Immature natural killer cell (primary cell): ENCODE measurements around the gene DNAH3. TPM values are rescaled to one million over a fixed set of nuclear protein-coding genes. Genes with fewer than 3 reads are reported as not detected.
"Not testable (repeated sequence)": the region's sequence is repeated elsewhere in the genome, so short reads cannot be mapped to it uniquely, and the experiment has no call there.

Experiments used
- DNase-seq, 3 donors: peaks; one replicate each; pipeline ENCODE4 v3.0.0; 2022; ENCODE audit warnings: mixed read lengths in 1 of 3
- H3K27ac Mint-ChIP-seq, 6 donors: one replicate each; pipeline ENCODE4 v1.8.0; 2020; ENCODE audit warnings: mixed read lengths in 6 of 6, mild to moderate bottlenecking in 5 of 6, inconsistent platforms in 4 of 6, moderate library complexity in 3 of 6
- H3K27me3 Mint-ChIP-seq, 3 donors: one replicate each; pipeline ENCODE4 v1.8.0; 2020 to 2021; ENCODE audit warnings: low read depth in 3 of 3, mild to moderate bottlenecking in 3 of 3, mixed read lengths in 3 of 3, moderate library complexity in 3 of 3, inconsistent platforms in 1 of 3
- H3K36me3 Mint-ChIP-seq, 3 donors: one replicate each; pipeline ENCODE4 v1.8.0; 2020; ENCODE audit warnings: mixed read lengths in 3 of 3, inconsistent platforms in 2 of 3, mild to moderate bottlenecking in 2 of 3
- H3K4me1 Mint-ChIP-seq, 2 donors: one replicate each; pipeline ENCODE4 v1.8.0; 2020; ENCODE audit warnings: inconsistent platforms in 2 of 2, mild to moderate bottlenecking in 2 of 2, mixed read lengths in 2 of 2, moderate library complexity in 1 of 2
- H3K4me3 Mint-ChIP-seq, 5 donors: one replicate each; pipeline ENCODE4 v1.8.0; 2020; ENCODE audit warnings: mild to moderate bottlenecking in 5 of 5, mixed read lengths in 5 of 5, inconsistent platforms in 3 of 5, moderate library complexity in 3 of 5
- H3K9me3 Mint-ChIP-seq, 6 donors: one replicate each; pipeline ENCODE4 v1.8.0; 2020; ENCODE audit warnings: mild to moderate bottlenecking in 6 of 6, mixed read lengths in 6 of 6, inconsistent platforms in 4 of 6, moderate library complexity in 3 of 6
- polyA plus RNA-seq, 3 donors: library from polyadenylated mRNA; unstranded; fragments of 300-500 nt; fragmentation: Illumina TruSeq; gene quantifications; one replicate each; pipeline ENCODE4 v1.2.3, GENCODE V29; 2021

Gene DNAH3
- polyA plus RNA-seq, 3 donors from 2014 or later: 0.02 TPM; not detected in 2

DNA sequence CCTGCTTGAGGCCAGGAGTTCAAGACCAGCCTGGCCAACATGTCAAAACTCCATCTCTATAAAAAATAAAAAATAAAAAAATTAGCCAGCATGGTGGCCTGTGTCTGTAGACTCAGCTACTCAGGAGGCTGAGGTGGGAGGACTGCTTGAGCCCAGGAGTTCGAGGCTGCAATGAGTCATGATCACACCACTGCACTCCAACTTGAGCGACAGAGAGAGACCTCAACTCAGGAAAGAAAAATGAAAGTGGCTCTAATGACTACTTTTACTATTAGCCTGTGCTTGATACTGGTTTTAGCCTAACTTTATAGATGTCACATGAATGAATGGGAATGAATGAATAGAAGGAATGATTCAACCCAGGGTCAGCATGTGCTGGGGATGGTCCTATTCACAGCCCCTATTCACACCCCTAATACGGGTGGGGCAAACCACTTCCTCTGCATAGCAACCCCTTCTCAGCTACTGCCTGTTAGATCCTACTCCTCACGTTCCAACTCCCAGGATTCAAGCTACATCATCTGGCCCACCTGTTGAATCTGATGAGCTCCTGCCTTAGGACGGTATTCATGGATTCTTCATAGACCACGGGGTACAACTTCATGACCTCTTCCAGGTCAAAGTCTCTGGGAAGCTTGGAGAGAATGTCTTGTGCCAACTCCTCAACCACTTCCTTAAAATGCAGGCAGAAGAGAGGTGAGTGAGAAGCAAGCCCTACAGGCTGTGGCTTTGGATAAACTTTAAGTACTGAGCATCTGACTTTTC, 209.6 kb downstream of the DNAH3 start:
- Mint-ChIP-seq H3K27ac (peak overlapping the region in 1 of 6 donors; percentile 82), H3K4me3 (peak overlapping the region in 4 of 5 donors; percentile 8 to 57 (median 38)), H3K36me3 (no peaks in the 10 kb centered on the region), H3K9me3 (no peaks in the 10 kb centered on the region), H3K4me1 (peaks cover 8 to 9% of the 10 kb centered on the region in 2 donors), H3K27me3 (peaks cover 0 to 6% (median 0%) of the 10 kb centered on the region in 3 donors)
- no peak for DNase-seq

- peaks cover 0 to 6% (median 0%) of the 10 kb centered on the region in 3 donors for H3K27me3 Mint-ChIP-seq
- DNase-seq: no peak
- peaks cover 8 to 9% of the 10 kb centered on the region in 2 donors for H3K4me1 Mint-ChIP-seq
- no peaks in the 10 kb centered on the region for H3K9me3 Mint-ChIP-seq
- no peak overlapping the region for H3K27ac Mint-ChIP-seq
- H3K36me3 Mint-ChIP-seq: no peaks in the 10 kb centered on the region
- no peak overlapping the region for H3K4me3 Mint-ChIP-seq
Observed at GRCh38 chr16:20939611-20940010, 211.0 kb downstream of the DNAH3 start.

DNA sequence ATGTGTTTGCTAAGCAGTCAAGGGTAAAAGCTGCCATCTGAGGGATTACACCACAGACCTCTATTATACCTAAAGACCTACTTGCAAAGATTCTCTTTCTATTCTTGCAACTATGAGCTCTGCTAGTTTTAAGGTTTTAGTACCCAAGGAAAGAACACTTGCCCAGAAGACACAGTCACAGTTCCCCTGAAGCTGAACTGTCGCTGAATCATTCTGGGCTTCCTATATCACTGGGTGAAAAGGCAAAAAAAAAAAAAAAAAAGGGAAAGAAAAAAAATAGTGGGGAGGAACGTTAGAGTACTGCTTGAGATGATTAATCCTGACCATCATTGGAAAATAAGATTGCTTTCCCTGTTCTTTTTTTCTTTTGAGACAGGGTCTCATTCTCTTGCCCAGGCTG, 212.2 kb downstream of the DNAH3 start:
- no peaks in the 10 kb centered on the region for H3K9me3 Mint-ChIP-seq
- H3K4me3 Mint-ChIP-seq: no peak overlapping the region
- H3K27ac Mint-ChIP-seq: no peak overlapping the region
- H3K4me1 Mint-ChIP-seq: peaks cover 8 to 9% of the 10 kb centered on the region in 2 donors
- DNase-seq: no peak
- H3K36me3 Mint-ChIP-seq: no peaks in the 10 kb centered on the region
- peaks cover 0 to 6% (median 0%) of the 10 kb centered on the region in 3 donors for H3K27me3 Mint-ChIP-seq

GRCh38 chr16:20937736-20938135, 212.9 kb downstream of the DNAH3 start:
- Mint-ChIP-seq H3K36me3 (no peaks in the 10 kb centered on the region), H3K27ac (no peak overlapping the region), H3K4me1 (peaks cover 8 to 9% of the 10 kb centered on the region in 2 donors), H3K27me3 (peaks cover 0 to 6% (median 0%) of the 10 kb centered on the region in 3 donors), H3K4me3 (no peak overlapping the region), H3K9me3 (no peaks in the 10 kb centered on the region)
- DNase-seq: no peak

- no peak overlapping the region for H3K4me3 Mint-ChIP-seq
- H3K4me1 Mint-ChIP-seq: no peaks in the 10 kb centered on the region
- DNase-seq: no peak
- H3K36me3 Mint-ChIP-seq: peaks cover 0 to 3% (median 0%) of the 10 kb centered on the region in 3 donors
- H3K27ac Mint-ChIP-seq: no peak overlapping the region
- peaks cover 0 to 5% (median 2%) of the 10 kb centered on the region in 3 donors for H3K27me3 Mint-ChIP-seq
- H3K9me3 Mint-ChIP-seq: no peaks in the 10 kb centered on the region
Observed at GRCh38 chr16:20933589-20933988, 217.1 kb downstream of the DNAH3 start.

DNA sequence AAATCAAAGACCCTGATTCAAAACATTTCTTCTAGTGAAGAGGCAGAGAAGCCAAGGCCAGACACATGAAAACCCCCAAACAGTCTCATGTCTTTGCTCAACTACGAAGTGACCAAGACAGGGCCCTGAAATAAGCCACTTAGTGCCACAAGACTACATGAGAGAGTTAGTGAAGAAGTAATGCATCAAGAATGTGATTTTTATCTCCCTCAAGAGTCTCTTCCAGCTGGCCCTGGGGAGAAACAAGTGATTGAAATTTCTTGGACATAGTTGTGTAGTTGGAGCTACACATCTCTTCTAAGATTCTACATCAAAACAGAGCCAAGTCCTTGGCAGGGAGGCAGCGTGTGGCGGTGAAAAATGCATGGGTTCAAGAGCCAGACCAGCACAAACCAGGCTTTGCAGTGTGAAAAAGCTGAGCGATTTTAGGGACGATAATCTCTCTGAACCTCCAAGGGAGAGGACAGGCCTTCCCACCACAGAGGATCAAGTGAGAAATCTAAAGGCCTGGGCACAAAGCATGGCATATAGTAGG, 219.5 kb downstream of the DNAH3 start:
- peaks cover 0 to 2% (median 0%) of the 10 kb centered on the region in 3 donors for H3K27me3 Mint-ChIP-seq
- H3K9me3 Mint-ChIP-seq: no peaks in the 10 kb centered on the region
- H3K27ac Mint-ChIP-seq: no peak overlapping the region
- peaks cover 0 to 7% (median 3%) of the 10 kb centered on the region in 3 donors for H3K36me3 Mint-ChIP-seq
- H3K4me3 Mint-ChIP-seq: no peak overlapping the region
- no peak for DNase-seq
- H3K4me1 Mint-ChIP-seq: no peaks in the 10 kb centered on the region

- peaks cover 0 to 14% (median 8%) of the 10 kb centered on the region in 3 donors for H3K36me3 Mint-ChIP-seq
- DNase-seq: no peak
- no peak overlapping the region for H3K4me3 Mint-ChIP-seq
- H3K4me1 Mint-ChIP-seq: no peaks in the 10 kb centered on the region
- peaks cover 0 to 2% (median 0%) of the 10 kb centered on the region in 3 donors for H3K27me3 Mint-ChIP-seq
- no peak overlapping the region for H3K27ac Mint-ChIP-seq
- H3K9me3 Mint-ChIP-seq: no peaks in the 10 kb centered on the region
Observed at GRCh38 chr16:20930365-20930690, 220.3 kb downstream of the DNAH3 start.

DNA sequence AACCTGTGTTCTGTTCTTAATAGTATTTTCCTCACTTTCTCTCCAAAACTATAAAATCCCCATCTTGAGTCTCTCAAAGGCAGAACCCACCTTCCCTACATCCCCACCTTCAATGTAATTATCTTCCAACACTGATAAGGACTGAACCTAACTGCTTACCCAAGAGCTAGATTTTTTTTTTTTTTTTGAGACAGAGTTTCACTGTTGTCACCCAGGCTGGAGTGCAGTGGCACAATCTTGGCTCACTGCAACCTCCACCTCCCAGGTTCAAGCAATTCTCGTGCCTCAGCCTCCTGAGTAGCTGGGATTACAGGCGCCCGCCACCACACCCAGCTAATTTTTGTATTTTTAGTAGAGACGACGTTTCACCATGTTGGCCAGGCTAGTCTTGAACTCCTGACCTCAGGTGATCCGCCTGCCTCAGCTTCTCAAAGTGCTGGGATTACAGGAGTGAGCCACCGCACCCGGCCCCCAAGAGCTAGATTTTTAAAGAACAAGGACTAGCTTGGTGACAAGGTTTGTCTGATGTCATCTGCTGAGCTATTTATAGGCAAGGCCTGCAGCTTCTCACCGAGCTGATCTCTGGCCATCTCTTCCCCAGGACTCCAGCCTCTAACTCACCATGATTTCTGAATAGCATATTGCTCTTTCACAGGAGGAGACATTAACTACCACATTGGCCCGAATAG, 220.8 kb downstream of the DNAH3 start:
- DNase-seq, H3K27me3 Mint-ChIP-seq, H3K4me1 Mint-ChIP-seq, H3K9me3 Mint-ChIP-seq, H3K4me3 Mint-ChIP-seq: not testable (repeated sequence)
- Mint-ChIP-seq H3K36me3 (peaks cover 0 to 15% (median 8%) of the 10 kb centered on the region in 3 donors), H3K27ac (peak overlapping the region in 2 of 6 donors; percentile 26 to 65)

DNA sequence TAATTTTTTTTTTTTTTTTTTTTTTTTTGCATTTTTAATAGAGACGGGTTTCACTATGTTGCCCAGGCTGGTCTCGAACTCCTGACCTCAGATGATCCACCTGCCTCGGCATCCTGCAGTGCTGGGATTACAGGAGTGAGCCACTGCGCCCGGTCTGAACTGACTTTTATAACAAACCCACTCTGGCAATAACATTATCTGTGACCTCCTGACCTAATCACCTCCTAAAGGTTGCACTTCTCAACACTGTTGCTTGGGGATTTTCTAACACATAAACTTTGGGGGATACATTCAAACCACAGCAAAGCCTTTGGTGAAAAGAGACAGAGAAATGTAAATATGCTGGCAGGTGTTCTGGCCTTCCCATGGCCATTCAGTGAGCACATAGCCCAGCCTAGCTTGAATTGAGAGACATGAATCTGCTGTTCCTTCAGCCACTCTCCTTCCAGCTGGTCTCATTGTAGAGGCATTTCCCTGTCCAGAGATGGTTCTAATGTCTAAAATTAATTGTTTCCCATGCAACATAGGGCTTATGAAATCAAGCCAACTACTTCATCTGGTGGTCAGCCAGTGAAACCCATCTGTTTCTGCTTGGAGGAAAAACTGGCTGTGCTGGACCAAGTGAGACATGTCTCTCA, 221.8 kb downstream of the DNAH3 start:
- no peak for DNase-seq
- H3K36me3 Mint-ChIP-seq: peaks cover 0 to 15% (median 8%) of the 10 kb centered on the region in 3 donors
- no peaks in the 10 kb centered on the region for H3K4me1 Mint-ChIP-seq
- H3K27me3 Mint-ChIP-seq: peaks cover 0 to 2% (median 0%) of the 10 kb centered on the region in 3 donors
- H3K4me3 Mint-ChIP-seq: no peak overlapping the region
- H3K9me3 Mint-ChIP-seq: no peaks in the 10 kb centered on the region
- no peak overlapping the region for H3K27ac Mint-ChIP-seq

- peaks cover 4 to 19% (median 13%) of the 10 kb centered on the region in 3 donors for H3K36me3 Mint-ChIP-seq
- H3K4me1 Mint-ChIP-seq: no peaks in the 10 kb centered on the region
- H3K9me3 Mint-ChIP-seq: no peaks in the 10 kb centered on the region
- peaks cover 0 to 5% (median 0%) of the 10 kb centered on the region in 3 donors for H3K27me3 Mint-ChIP-seq
- DNase-seq: no peak
- H3K27ac Mint-ChIP-seq: peak overlapping the region in 1 of 6 donors; percentile 20
- no peak overlapping the region for H3K4me3 Mint-ChIP-seq
Observed at GRCh38 chr16:20925751-20926150, 224.9 kb downstream of the DNAH3 start.

GRCh38 chr16:20923876-20924275, 226.8 kb downstream of the DNAH3 start:
- no peak overlapping the region for H3K27ac Mint-ChIP-seq
- H3K36me3 Mint-ChIP-seq: peaks cover 13 to 22% (median 14%) of the 10 kb centered on the region in 3 donors
- no peaks in the 10 kb centered on the region for H3K4me1 Mint-ChIP-seq

GRCh38 chr16:20920799-20921198, 229.8 kb downstream of the DNAH3 start:
- Mint-ChIP-seq H3K4me3 (no peak overlapping the region), H3K27ac (no peak overlapping the region), H3K4me1 (peaks cover 0 to 1% of the 10 kb centered on the region in 2 donors), H3K9me3 (no peaks in the 10 kb centered on the region), H3K27me3 (peaks cover 0 to 3% (median 0%) of the 10 kb centered on the region in 3 donors), H3K36me3 (peaks cover 13 to 28% (median 21%) of the 10 kb centered on the region in 3 donors)
- DNase-seq: no peak

More at GRCh38 chr16:20923876-20924275, 226.8 kb downstream of the DNAH3 start:
- Mint-ChIP-seq H3K27me3 (peaks cover 0 to 3% (median 0%) of the 10 kb centered on the region in 3 donors), H3K9me3 (no peaks in the 10 kb centered on the region), H3K4me3 (no peak overlapping the region)
- no peak for DNase-seq

DNA sequence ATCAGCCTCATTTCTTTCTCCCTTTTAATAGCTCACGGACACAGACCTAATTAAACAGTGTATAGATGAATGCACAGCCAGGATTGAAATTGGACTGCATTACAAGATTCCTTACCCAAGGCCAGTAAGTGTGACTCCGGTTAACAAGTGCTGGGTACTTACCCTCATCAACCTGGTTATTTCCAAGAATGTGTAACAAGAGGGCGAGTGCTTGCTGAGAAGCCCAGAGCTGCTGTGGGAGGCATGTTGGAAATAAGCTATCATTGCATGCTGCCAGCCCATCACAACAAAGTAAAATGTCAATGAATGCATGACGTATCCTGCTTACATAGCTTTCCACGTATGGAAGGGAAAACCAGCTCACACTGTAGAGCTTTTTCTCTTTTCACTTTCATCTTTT, 230.6 kb downstream of the DNAH3 start:
- H3K36me3 Mint-ChIP-seq: peaks cover 8 to 26% (median 25%) of the 10 kb centered on the region in 3 donors
- H3K4me1 Mint-ChIP-seq: peaks cover 0 to 3% of the 10 kb centered on the region in 2 donors
- H3K9me3 Mint-ChIP-seq: no peaks in the 10 kb centered on the region

More for the DNA sequence above, 230.6 kb downstream of the DNAH3 start:
- Mint-ChIP-seq H3K27ac (no peak overlapping the region), H3K4me3 (no peak overlapping the region), H3K27me3 (peaks cover 0 to 3% (median 0%) of the 10 kb centered on the region in 3 donors)
- no peak for DNase-seq
